HG02623 (cell line): Measurements from ENCODE around the gene CTNNA3.
"Not testable (repeated sequence)": the region's sequence is repeated elsewhere in the genome, so short reads cannot be mapped to it uniquely, and the experiment has no call there.

ENCODE experiments used
- ATAC-seq: cut with Tn5 transposase; IDR thresholded peaks from one replicate; pipeline ENCODE4 v1.9.1; 2021; ENCODE audit warnings: moderate library complexity; ENCODE audit not compliant: unreplicated experiment

Gene CTNNA3

GRCh38 chr10:67606572-67606971 lies 89.4 kb downstream of the CTNNA3 start:
- ATAC-seq: no peak

GRCh38 chr10:67603701-67604100 lies 92.3 kb downstream of the CTNNA3 start:
- ATAC-seq: no peak

GRCh38 chr10:67603086-67603485 lies 92.9 kb downstream of the CTNNA3 start:
- ATAC-seq: no peak

GRCh38 chr10:67602268-67602950 lies 93.6 kb downstream of the CTNNA3 start:
- no peak for ATAC-seq

GRCh38 chr10:67599597-67599996 lies 96.4 kb downstream of the CTNNA3 start:
- ATAC-seq: no peak

GRCh38 chr10:67596641-67597040 lies 99.4 kb downstream of the CTNNA3 start:
- no peak for ATAC-seq

- no peak for ATAC-seq
Observed at GRCh38 chr10:67587771-67588170, 108.2 kb downstream of the CTNNA3 start.

GRCh38 chr10:67575532-67575931 lies 120.5 kb downstream of the CTNNA3 start:
- no peak for ATAC-seq

GRCh38 chr10:67573484-67573883 lies 122.5 kb downstream of the CTNNA3 start:
- no peak for ATAC-seq

GRCh38 chr10:67571503-67571902 lies 124.5 kb downstream of the CTNNA3 start:
- ATAC-seq: no peak

- ATAC-seq: not testable (repeated sequence)
Observed at GRCh38 chr10:67558311-67558710, 137.7 kb downstream of the CTNNA3 start.

GRCh38 chr10:67553254-67553653 lies 142.7 kb downstream of the CTNNA3 start:
- ATAC-seq: no peak

- ATAC-seq: no peak
Observed at GRCh38 chr10:67550838-67551402, 145.1 kb downstream of the CTNNA3 start.

GRCh38 chr10:67550046-67550445 lies 145.9 kb downstream of the CTNNA3 start:
- ATAC-seq: no peak

- ATAC-seq: no peak
Observed at GRCh38 chr10:67549390-67549789, 146.6 kb downstream of the CTNNA3 start.

GRCh38 chr10:67541411-67541810 lies 154.6 kb downstream of the CTNNA3 start:
- ATAC-seq: no peak

GRCh38 chr10:67539312-67539711 lies 156.7 kb downstream of the CTNNA3 start:
- no peak for ATAC-seq

- ATAC-seq: no peak
Observed at GRCh38 chr10:67537906-67538305, 158.1 kb downstream of the CTNNA3 start.

- no peak for ATAC-seq
Observed at GRCh38 chr10:67533376-67533775, 162.6 kb downstream of the CTNNA3 start.

GRCh38 chr10:67530990-67531389 lies 165.0 kb downstream of the CTNNA3 start:
- ATAC-seq: not testable (repeated sequence)

GRCh38 chr10:67527351-67527750 lies 168.6 kb downstream of the CTNNA3 start:
- no peak for ATAC-seq

- no peak for ATAC-seq
Observed at GRCh38 chr10:67521546-67521945, 174.4 kb downstream of the CTNNA3 start.
